ENCODE measurements around the gene RTN3.
"Not testable (repeated sequence)": the region's sequence is repeated elsewhere in the genome, so short reads cannot be mapped to it uniquely, and the experiment has no call there.

Gene RTN3

GRCh38 chr11:63681321-63682065, at the start of gene RTN3:
RTN3 (plus strand) TSS chr11:63681500; CDS start chr11:63681637, 137 bp downstream.
- peak within 1 kb of the TSS; percentile 95 for H3K4me3 ChIP-seq (ENCODE audit: control insufficient read depth, low read depth, low read length)
- no peak for TF ChIP-seq CTCF (conservative IDR thresholded peaks at IDR 0.05; ENCODE audit: control insufficient read depth, insufficient read depth, low read depth, low read length)
- peak; percentile 97 for DNase-seq (ENCODE audit: low read depth)

GRCh38 chr11:63635762-63636465, 45.4 kb upstream of the RTN3 start:
- no peak overlapping the region for H3K4me3 ChIP-seq (ENCODE audit: control insufficient read depth, low read depth, low read length)
- peak; percentile 69 for DNase-seq (ENCODE audit: low read depth)
- TF ChIP-seq CTCF (conservative IDR thresholded peaks at IDR 0.05; ENCODE audit: control insufficient read depth, insufficient read depth, low read depth, low read length), result peak; percentile 74

- not testable (repeated sequence) for H3K4me3 ChIP-seq (ENCODE audit: control insufficient read depth, low read depth, low read length); DNase-seq (ENCODE audit: low read depth)
Observed at GRCh38 chr11:63638436-63638835, 42.9 kb upstream of the RTN3 start.

- peak; percentile 56 for DNase-seq (ENCODE audit: low read depth)
- H3K4me3 ChIP-seq (ENCODE audit: control insufficient read depth, low read depth, low read length), result no peak overlapping the region
- peak; percentile 33 for TF ChIP-seq CTCF (conservative IDR thresholded peaks at IDR 0.05; ENCODE audit: control insufficient read depth, insufficient read depth, low read depth, low read length)
Observed at GRCh38 chr11:63639199-63639832, 42.0 kb upstream of the RTN3 start.

- TF ChIP-seq CTCF (conservative IDR thresholded peaks at IDR 0.05; ENCODE audit: control insufficient read depth, insufficient read depth, low read depth, low read length), result peak; percentile 2
- H3K4me3 ChIP-seq (ENCODE audit: control insufficient read depth, low read depth, low read length), result no peak overlapping the region
- DNase-seq (ENCODE audit: low read depth), result peak; percentile 37
Observed at GRCh38 chr11:63641727-63642126, 39.6 kb upstream of the RTN3 start.

GRCh38 chr11:63643205-63643604, 38.1 kb upstream of the RTN3 start:
- H3K4me3 ChIP-seq (ENCODE audit: control insufficient read depth, low read depth, low read length), result no peak overlapping the region
- no peak for DNase-seq (ENCODE audit: low read depth)
- no peak for TF ChIP-seq CTCF (conservative IDR thresholded peaks at IDR 0.05; ENCODE audit: control insufficient read depth, insufficient read depth, low read depth, low read length)

- no peak overlapping the region for H3K4me3 ChIP-seq (ENCODE audit: control insufficient read depth, low read depth, low read length)
- no peak for TF ChIP-seq CTCF (conservative IDR thresholded peaks at IDR 0.05; ENCODE audit: control insufficient read depth, insufficient read depth, low read depth, low read length)
- no peak for DNase-seq (ENCODE audit: low read depth)
Observed at GRCh38 chr11:63652671-63653070, 28.6 kb upstream of the RTN3 start.
